K562 (cell line): ENCODE results near the gene AADAC. TPM values are rescaled to one million over a fixed set of nuclear protein-coding genes. Genes with fewer than 3 reads are reported as not detected.

Experiments used
- CBX5 ChIP-seq: IDR thresholded peaks from 2 replicates; pipeline ENCODE4 v1.6.1; 2014; ENCODE audit warnings: low read depth, borderline replicate concordance
- CCNT2 ChIP-seq: IDR thresholded peaks from 2 replicates; pipeline ENCODE4 v1.6.1; 2011; ENCODE audit warnings: borderline replicate concordance, low read depth, mild to moderate bottlenecking, moderate library complexity, mixed read lengths, low read length; ENCODE audit not compliant: insufficient read length; ENCODE audit errors: extremely low read depth
- COPS2 ChIP-seq: fragments of 450-650 bp; conservative IDR thresholded peaks from 2 replicates; pipeline ENCODE4 v1.6.1; 2016; ENCODE audit warnings: mild to moderate bottlenecking, moderate library complexity
- EHMT2 ChIP-seq: fragments of 450-650 bp; IDR thresholded peaks from 2 replicates; pipeline ENCODE4 v1.6.1; 2018; ENCODE audit warnings: antibody characterized with exemption
- HLTF ChIP-seq: fragments of 450-650 bp; IDR thresholded peaks from 2 replicates; pipeline ENCODE4 v1.6.1; 2016
- HNRNPH1 ChIP-seq: fragments of 200-400 bp; formaldehyde crosslinking; optimal IDR thresholded peaks from 2 replicates; pipeline ENCODE3; 2017; ENCODE audit warnings: low read depth, mild to moderate bottlenecking, low read length, moderate library complexity
- HSF4 ChIP-seq: fragments of 250-450 bp; sonication (Bioruptor Pico); IDR thresholded peaks from 2 replicates; pipeline ENCODE4 v2.1.2; 2022; ENCODE audit warnings: mild to moderate bottlenecking, moderate library complexity, borderline replicate concordance
- ILF3 ChIP-seq: fragments of 450-650 bp; IDR thresholded peaks from 2 replicates; pipeline ENCODE4 v1.6.1; 2018; ENCODE audit warnings: antibody characterized with exemption, mild to moderate bottlenecking, moderate library complexity, borderline replicate concordance
- IRF2 ChIP-seq: sonication (generic); formaldehyde crosslinking; IDR thresholded peaks from 2 replicates; pipeline ENCODE4 v1.8.1; 2022; ENCODE audit warnings: mild to moderate bottlenecking, missing genetic modification reagents
- KAT7 ChIP-seq: sonication (generic); formaldehyde crosslinking; IDR thresholded peaks from 2 replicates; pipeline ENCODE4 v1.8.0; 2022; ENCODE audit warnings: missing genetic modification reagents, mild to moderate bottlenecking, borderline replicate concordance
- MTA3 ChIP-seq: fragments of 450-650 bp; formaldehyde crosslinking; IDR thresholded peaks from 2 replicates; pipeline ENCODE4 v1.6.1; 2017; ENCODE audit warnings: mild to moderate bottlenecking, borderline replicate concordance
- NCOR1 ChIP-seq: fragments of 450-650 bp; IDR thresholded peaks from 2 replicates; pipeline ENCODE4 v1.6.1; 2016; ENCODE audit warnings: mild to moderate bottlenecking, moderate library complexity
- NELFE ChIP-seq: IDR thresholded peaks from 2 replicates; pipeline ENCODE4 v1.6.1; 2011; ENCODE audit warnings: mild to moderate bottlenecking; ENCODE audit not compliant: insufficient read depth, insufficient read length
- PRPF4 ChIP-seq: fragments of 200-400 bp; formaldehyde crosslinking; IDR thresholded peaks from one replicate; pipeline ENCODE4 v1.6.1; 2017; ENCODE audit warnings: low read length, low read depth, mild to moderate bottlenecking; ENCODE audit not compliant: insufficient read depth, poor library complexity, severe bottlenecking
- RFX7 ChIP-seq: fragments of 250-450 bp; sonication (Bioruptor Pico); IDR thresholded peaks from 2 replicates; pipeline ENCODE4 v1.5.1; 2021; ENCODE audit warnings: mild to moderate bottlenecking
- SP1 ChIP-seq: sonication (generic); formaldehyde crosslinking; IDR thresholded peaks from 2 replicates; pipeline ENCODE4 v1.8.1; 2022; ENCODE audit warnings: mild to moderate bottlenecking, missing genetic modification reagents
- STAT5A ChIP-seq: IDR thresholded peaks from 2 replicates; pipeline ENCODE4 v1.6.1; 2012; ENCODE audit warnings: low read length, inconsistent platforms, borderline replicate concordance
- ZBED1 ChIP-seq: IDR thresholded peaks from 2 replicates; pipeline ENCODE4 v1.6.1; 2014
- ZBTB7A ChIP-seq: IDR thresholded peaks from 2 replicates; pipeline ENCODE4 v1.6.1; 2011; ENCODE audit warnings: low read depth, mild to moderate bottlenecking, low read length, moderate library complexity, borderline replicate concordance; ENCODE audit not compliant: control insufficient read depth
- ZC3H11A ChIP-seq: IDR thresholded peaks from 2 replicates; pipeline ENCODE4 v1.6.1; 2012; ENCODE audit warnings: low read depth, low read length, improper control_type of control experiment
- ZNF134 ChIP-seq: fragments of 250-450 bp; sonication (Bioruptor Pico); conservative IDR thresholded peaks from 2 replicates; pipeline ENCODE4 v1.4.0; 2020
- ZNF239 ChIP-seq: fragments of 250-450 bp; sonication (Bioruptor Pico); IDR thresholded peaks from 2 replicates; pipeline ENCODE4 v1.4.0; 2020; ENCODE audit warnings: mild to moderate bottlenecking
- ZNF263 ChIP-seq: sonication (generic); formaldehyde crosslinking; IDR thresholded peaks from 2 replicates; pipeline ENCODE4 v1.8.0; 2022; ENCODE audit warnings: mild to moderate bottlenecking, missing genetic modification reagents, borderline replicate concordance
- ZNF316 ChIP-seq: fragments of 450-650 bp; IDR thresholded peaks from 2 replicates; pipeline ENCODE4 v1.6.1; 2016
- ZNF507 ChIP-seq: conservative IDR thresholded peaks from 2 replicates; pipeline ENCODE4 v1.6.1; 2017; ENCODE audit warnings: missing genetic modification characterization, missing compliant biosample characterization
- ZNF76 ChIP-seq: fragments of 250-450 bp; sonication (Bioruptor Pico); IDR thresholded peaks from 2 replicates; pipeline ENCODE4 v1.4.0; 2020; ENCODE audit warnings: mild to moderate bottlenecking, moderate library complexity, borderline replicate concordance
- polyA plus RNA-seq, 8 experiments: library from polyadenylated mRNA; depleted of rRNA in 4 of 8; stranded (reverse) in 5 of 8; unstranded in 3 of 8; fragments of >200 nt; fragmentation: Nextera tagmentation in 2 of 8; fragmentation: Illumina TruSeq in 1 of 8; extraction: Ambion mirVana in 2 of 8; extraction: Trizol in 1 of 8; gene quantifications; 2 replicates each; pipeline versions ENCODE4 v1.2.1 to v1.2.3, GENCODE V29; 2011 to 2014; ENCODE audit warnings: inconsistent platforms in 1 of 8, missing spikeins in 1 of 8
- total RNA-seq, 7 experiments: library from RNA; depleted of rRNA in 6 of 7; stranded (reverse); fragments of >200 nt in 6 of 7; fragmentation: Illumina TruSeq in 2 of 7; extraction: Trizol in 2 of 7; gene quantifications; 2 replicates each; pipeline versions ENCODE4 v1.2.1 to v1.2.3, GENCODE V29; 2011 to 2021; ENCODE audit warnings: low replicate concordance in 1 of 7
- TF ChIP-seq, protein P1 (sequence below): fragments of 250-450 bp; sonication (Bioruptor Pico); IDR thresholded peaks from 2 replicates; pipeline ENCODE4 v1.5.0; 2021; ENCODE audit warnings: mild to moderate bottlenecking, borderline replicate concordance

The AADAC gene
- total and polyA plus RNA-seq, 9 of the 15 experiments (the other 6 are each of a cell fraction or from before 2014, with no cell fraction given): 0.47 TPM; not detected in 8

DNA sequence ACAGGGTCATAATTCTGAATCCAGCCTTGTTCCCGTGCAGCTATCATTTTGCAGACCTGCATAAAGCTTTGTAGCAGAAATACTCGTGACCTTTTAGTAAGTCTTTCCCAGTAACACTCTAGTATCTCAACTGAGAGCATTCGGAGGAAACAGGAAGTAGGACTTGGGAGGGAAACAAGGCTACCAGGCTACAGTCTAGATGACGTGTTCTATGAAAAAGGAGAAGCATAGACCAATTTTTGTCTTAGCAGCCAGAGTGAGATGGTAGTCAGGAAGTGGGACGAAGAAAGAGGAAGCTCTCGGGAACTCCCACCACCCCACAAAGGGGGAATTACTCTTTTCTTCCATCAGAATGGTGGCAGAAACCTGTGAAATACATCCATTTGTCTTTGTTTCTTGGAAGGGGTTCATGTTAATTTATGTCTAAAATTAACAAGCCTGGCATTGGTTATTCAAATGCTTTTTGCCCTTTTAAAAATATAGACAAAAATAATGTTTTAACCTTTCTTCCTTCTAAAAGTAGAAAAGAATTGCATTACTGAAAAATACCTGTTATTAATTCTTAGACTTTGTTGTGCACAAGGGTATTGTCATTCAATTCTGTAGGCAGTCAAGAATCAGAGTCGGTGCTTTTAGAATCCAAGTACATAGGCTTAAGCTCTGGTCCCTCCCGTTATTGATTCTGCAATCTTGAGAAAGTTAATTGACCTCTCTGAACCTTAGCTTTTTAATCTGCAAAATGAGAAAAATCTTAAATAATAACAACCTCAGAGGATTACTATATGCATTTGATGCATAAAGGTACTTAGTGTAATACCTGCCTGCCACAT, 57.9 kb downstream of the AADAC start (continued):
- TF ChIP-seq SP1 (no peak), HLTF (no peak), HNRNPH1 (no peak), KAT7 (no peak), CBX5 (no peak), EHMT2 (peak; percentile 87), NELFE (no peak), ZC3H11A (no peak), PRPF4 (no peak), CCNT2 (no peak), HSF4 (CRISPR knock-in tag) (no peak), ZNF134 (CRISPR knock-in tag) (no peak), MTA3 (0 out of 2 replicates have a peak, but pooled peaks have one; percentile 37), RFX7 (CRISPR knock-in tag) (no peak), ZNF507 (tag) (no peak), ZBED1 (no peak), NCOR1 (no peak), ILF3 (no peak), IRF2 (no peak), ZBTB7A (no peak), COPS2 (no peak), ZNF239 (CRISPR knock-in tag) (no peak), ZNF316 (no peak), STAT5A (no peak), ZNF263 (CRISPR knock-in tag) (no peak), ZNF76 (CRISPR knock-in tag) (no peak)
- TF ChIP-seq, protein P1, sequence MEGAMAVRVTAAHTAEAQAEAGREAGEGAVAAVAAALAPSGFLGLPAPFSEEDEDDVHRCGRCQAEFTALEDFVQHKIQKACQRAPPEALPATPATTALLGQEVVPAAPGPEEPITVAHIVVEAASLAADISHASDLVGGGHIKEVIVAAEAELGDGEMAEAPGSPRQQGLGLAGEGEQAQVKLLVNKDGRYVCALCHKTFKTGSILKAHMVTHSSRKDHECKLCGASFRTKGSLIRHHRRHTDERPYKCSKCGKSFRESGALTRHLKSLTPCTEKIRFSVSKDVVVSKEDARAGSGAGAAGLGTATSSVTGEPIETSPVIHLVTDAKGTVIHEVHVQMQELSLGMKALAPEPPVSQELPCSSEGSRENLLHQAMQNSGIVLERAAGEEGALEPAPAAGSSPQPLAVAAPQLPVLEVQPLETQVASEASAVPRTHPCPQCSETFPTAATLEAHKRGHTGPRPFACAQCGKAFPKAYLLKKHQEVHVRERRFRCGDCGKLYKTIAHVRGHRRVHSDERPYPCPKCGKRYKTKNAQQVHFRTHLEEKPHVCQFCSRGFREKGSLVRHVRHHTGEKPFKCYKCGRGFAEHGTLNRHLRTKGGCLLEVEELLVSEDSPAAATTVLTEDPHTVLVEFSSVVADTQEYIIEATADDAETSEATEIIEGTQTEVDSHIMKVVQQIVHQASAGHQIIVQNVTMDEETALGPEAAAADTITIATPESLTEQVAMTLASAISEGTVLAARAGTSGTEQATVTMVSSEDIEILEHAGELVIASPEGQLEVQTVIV (CRISPR knock-in tag): no peak
